Thyroid gland (tissue), 4 donors: ENCODE data around the gene ADAMTS7. TPM values are rescaled to one million over a fixed set of nuclear protein-coding genes. Genes with fewer than 3 reads are reported as not detected.
"Not testable (repeated sequence)": the region's sequence is repeated elsewhere in the genome, so short reads cannot be mapped to it uniquely, and the experiment has no call there.

Experiments
- DNase-seq, 2 donors: peaks; one replicate each; pipeline ENCODE4 v3.0.0-alpha.2; 2019
- H3K27ac ChIP-seq, 3 donors: fragments of 200-600 bp; sonication (generic); 1 replicate in 2 of 3; 2 replicates in 1 of 3; pipeline ENCODE4 v1.5.1; 2016 to 2019; ENCODE audit warnings: mild to moderate bottlenecking in 1 of 3, moderate library complexity in 1 of 3
- H3K27me3 ChIP-seq: fragments of 200-600 bp; sonication (generic); one replicate; pipeline ENCODE4 v1.5.1; 2019
- H3K36me3 ChIP-seq, 2 donors: fragments of 200-600 bp; sonication (generic); one replicate each; pipeline ENCODE4 v1.5.1; 2016 to 2019
- H3K4me1 ChIP-seq, 2 donors: fragments of 200-600 bp; sonication (generic); one replicate each; pipeline ENCODE4 v1.5.1; 2017 to 2019
- H3K4me3 ChIP-seq, 3 donors: fragments of 200-600 bp; sonication (generic); replicated peaks in 1 of 3; 1 replicate in 2 of 3; 2 replicates in 1 of 3; pipeline ENCODE4 v1.5.1; 2016; ENCODE audit warnings: mild to moderate bottlenecking in 1 of 3
- H3K9me3 ChIP-seq: fragments of 200-600 bp; sonication (generic); one replicate; pipeline ENCODE4 v1.5.1; 2017
- CTCF ChIP-seq, 6 experiments: fragments of 200-600 bp in 3 of 6; fragments of 450-650 bp in 3 of 6; sonication (generic) in 3 of 6; IDR thresholded peaks; one replicate each; pipeline ENCODE4 v1.5.1; 2016 to 2019; ENCODE audit warnings: antibody characterized with exemption in 6 of 6, mild to moderate bottlenecking in 2 of 6, inconsistent platforms in 1 of 6, moderate library complexity in 1 of 6
- POLR2A ChIP-seq, 2 donors: fragments of 450-650 bp; IDR thresholded peaks; one replicate each; pipeline ENCODE4 v1.6.1; 2017; ENCODE audit warnings: antibody characterized with exemption in 2 of 2, mild to moderate bottlenecking in 2 of 2, moderate library complexity in 1 of 2
- WGBS, 2 donors: methylation state at CpG; one replicate each; pipeline ENCODE4 v1.1.5; 2017; 5-methylcytosine and 5-hydroxymethylcytosine counted together
- intact Hi-C: fragments of 100-400 bp; cut with DNase I; formaldehyde crosslinking; loops from one replicate; pipeline ENCODE4 v1.15.1; 2023
- total RNA-seq, 4 donors: library from RNA; depleted of rRNA; stranded (reverse); fragments of >200 nt; gene quantifications; one replicate each; pipeline ENCODE4 v1.2.3, GENCODE V29; 2016

ADAMTS7 gene
- total RNA-seq, 4 donors from 2014 or later: 0.68 to 2.5 (median 1.8) TPM

- Histone ChIP-seq H3K27me3 (no peaks in the 10 kb centered on the region), H3K27ac (no peak overlapping the region), H3K4me1 (peaks cover 0 to 7% of the 10 kb centered on the region in 2 donors), H3K4me3 (no peak overlapping the region), H3K36me3 (no peaks in the 10 kb centered on the region), H3K9me3 (no peaks in the 10 kb centered on the region)
- WGBS, 2 donors: 74 to 82% methylated on average over 19 to 21 of the region's 24 CpGs
- intact Hi-C loops: no loop called here
- TF ChIP-seq POLR2A (IDR thresholded peaks at IDR 0.05) (no peak), CTCF (IDR thresholded peaks at IDR 0.05) (no peak)
- DNase-seq: no peak
These were observed 58.5 kb downstream of the ADAMTS7 start for GRCh38 chr15:78752492-78753358.

- Histone ChIP-seq H3K4me1 (no peaks in the 10 kb centered on the region), H3K4me3 (no peak overlapping the region), H3K36me3 (no peaks in the 10 kb centered on the region), H3K27me3 (no peaks in the 10 kb centered on the region), H3K9me3 (no peaks in the 10 kb centered on the region), H3K27ac (no peak overlapping the region)
- intact Hi-C loops: no loop called here
- DNase-seq: no peak
- 73 to 86% methylated on average over 11 to 13 of the region's 13 CpGs for WGBS, 2 donors
- TF ChIP-seq CTCF (IDR thresholded peaks at IDR 0.05): no peak
- TF ChIP-seq POLR2A (IDR thresholded peaks at IDR 0.05): no peak
These were observed 59.7 kb downstream of the ADAMTS7 start for GRCh38 chr15:78751602-78751979.

- 6 to 17% methylated on average over 8 to 9 of the region's 28 CpGs for WGBS, 2 donors
- DNase-seq: peak; percentile 90
- H3K27ac ChIP-seq, H3K27me3 ChIP-seq, H3K36me3 ChIP-seq, intact Hi-C loops, H3K9me3 ChIP-seq, H3K4me3 ChIP-seq, H3K4me1 ChIP-seq: not testable (repeated sequence)
- TF ChIP-seq CTCF (IDR thresholded peaks at IDR 0.05) (peak in 4 of 6 experiments; percentile 22 to 88 (median 52)), POLR2A (IDR thresholded peaks at IDR 0.05) (peak in 1 of 2 donors; percentile 11)
These were observed 60.2 kb downstream of the ADAMTS7 start for GRCh38 chr15:78750974-78751601.

GRCh38 chr15:78750566-78750965 is 60.7 kb downstream of the ADAMTS7 start:
- TF ChIP-seq CTCF (IDR thresholded peaks at IDR 0.05): no peak
- TF ChIP-seq POLR2A (IDR thresholded peaks at IDR 0.05): no peak
- intact Hi-C loops: no loop called here
- 46 to 58% methylated on average over 2 to 7 of the region's 7 CpGs for WGBS, 2 donors

GRCh38 chr15:78749831-78750230 is 61.4 kb downstream of the ADAMTS7 start:
- WGBS, 2 donors: 90 to 95% methylated on average over 15 to 17 of the region's 17 CpGs
- no peak overlapping the region for H3K27ac ChIP-seq
- no peak for TF ChIP-seq POLR2A (IDR thresholded peaks at IDR 0.05)
- no peak for TF ChIP-seq CTCF (IDR thresholded peaks at IDR 0.05)
- no peaks in the 10 kb centered on the region for H3K36me3 ChIP-seq
- intact Hi-C loops: no loop called here
- no peaks in the 10 kb centered on the region for H3K9me3 ChIP-seq
- no peaks in the 10 kb centered on the region for H3K4me1 ChIP-seq
- H3K4me3 ChIP-seq: no peak overlapping the region
- DNase-seq: no peak
- no peaks in the 10 kb centered on the region for H3K27me3 ChIP-seq

More at GRCh38 chr15:78750566-78750965, 60.7 kb downstream of the ADAMTS7 start:
- Histone ChIP-seq H3K27me3 (no peaks in the 10 kb centered on the region), H3K4me1 (no peaks in the 10 kb centered on the region), H3K36me3 (no peaks in the 10 kb centered on the region), H3K27ac (no peak overlapping the region), H3K4me3 (no peak overlapping the region), H3K9me3 (no peaks in the 10 kb centered on the region)
- DNase-seq: no peak

- H3K27ac ChIP-seq, H3K9me3 ChIP-seq, H3K4me3 ChIP-seq, intact Hi-C loops, H3K27me3 ChIP-seq, DNase-seq, H3K36me3 ChIP-seq, H3K4me1 ChIP-seq: not testable (repeated sequence)
- 76 to 83% methylated on average over 7 of the region's 7 CpGs for WGBS, 2 donors
These were observed 63.4 kb downstream of the ADAMTS7 start for GRCh38 chr15:78747877-78748276.

GRCh38 chr15:78741674-78742073 is 69.6 kb downstream of the ADAMTS7 start:
- H3K9me3 ChIP-seq, H3K27me3 ChIP-seq, H3K27ac ChIP-seq, H3K4me3 ChIP-seq, intact Hi-C loops, H3K36me3 ChIP-seq, H3K4me1 ChIP-seq, DNase-seq: not testable (repeated sequence)
- WGBS, 2 donors: 82 to 85% methylated on average over 4 of the region's 4 CpGs
